Erythroblast (primary cell): ENCODE measurements around the gene FGF12.

ENCODE experiments used
- GATA1 ChIP-seq: IDR thresholded peaks from 2 replicates; pipeline ENCODE4 v1.6.1; 2011; ENCODE audit warnings: low read depth, mild to moderate bottlenecking, control low read depth, low read length, moderate library complexity
- POLR2A ChIP-seq: IDR thresholded peaks from 2 replicates; pipeline ENCODE4 v1.6.1; 2011; ENCODE audit warnings: mild to moderate bottlenecking, low read length

- TF ChIP-seq POLR2A, result no peak
- no peak for TF ChIP-seq GATA1
Measured at GRCh38 chr3:192597506-192597905, 129.8 kb downstream of the FGF12 start.
